Epidermal melanocyte (primary cell): Measurements from ENCODE around the gene MTTP.

Source experiments
- DNase-seq: peaks from one replicate; pipeline ENCODE4 v3.0.0; 2011; ENCODE audit warnings: low spot score; ENCODE audit not compliant: insufficient read length

Gene MTTP

DNA sequence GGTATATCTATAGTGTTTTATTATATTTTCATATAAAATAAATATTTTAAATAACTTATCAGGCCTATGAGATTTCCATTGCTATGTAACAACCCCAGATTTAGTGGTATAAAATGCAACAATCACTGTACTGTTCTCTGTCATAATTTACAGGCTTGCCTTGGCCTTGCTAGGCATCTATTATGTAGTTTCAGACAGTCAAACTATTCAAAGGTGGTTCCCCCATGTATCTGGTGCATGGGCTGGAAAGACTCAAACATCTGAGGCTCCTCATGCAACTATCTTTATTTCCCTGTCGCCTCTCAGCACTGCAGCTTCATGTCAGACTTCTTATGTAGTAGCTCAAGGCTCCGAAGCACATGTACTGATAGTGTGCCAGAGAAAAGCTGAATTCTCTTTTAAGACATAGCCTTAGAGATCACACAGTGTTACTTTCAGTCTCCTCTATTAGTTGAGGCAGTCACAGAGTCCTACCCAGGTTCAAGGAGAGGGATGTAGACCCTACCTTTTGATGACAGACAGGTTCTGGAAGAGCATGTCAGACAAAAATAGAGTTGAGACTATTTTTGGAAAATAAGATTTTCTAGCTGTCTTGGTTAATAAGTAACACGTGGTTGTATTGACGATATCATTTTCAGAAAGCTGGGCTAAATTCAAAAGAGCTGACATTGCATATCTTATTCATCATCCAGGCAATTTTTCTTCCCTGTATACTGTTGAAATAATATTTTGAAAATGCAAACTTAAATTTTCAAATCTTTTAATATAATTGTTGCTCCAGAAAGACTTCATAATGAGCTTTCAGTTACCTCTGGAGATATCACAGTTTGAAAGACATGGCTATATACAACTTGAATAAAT lies 19.4 kb downstream of the MTTP start:
- DNase-seq: no peak

DNA sequence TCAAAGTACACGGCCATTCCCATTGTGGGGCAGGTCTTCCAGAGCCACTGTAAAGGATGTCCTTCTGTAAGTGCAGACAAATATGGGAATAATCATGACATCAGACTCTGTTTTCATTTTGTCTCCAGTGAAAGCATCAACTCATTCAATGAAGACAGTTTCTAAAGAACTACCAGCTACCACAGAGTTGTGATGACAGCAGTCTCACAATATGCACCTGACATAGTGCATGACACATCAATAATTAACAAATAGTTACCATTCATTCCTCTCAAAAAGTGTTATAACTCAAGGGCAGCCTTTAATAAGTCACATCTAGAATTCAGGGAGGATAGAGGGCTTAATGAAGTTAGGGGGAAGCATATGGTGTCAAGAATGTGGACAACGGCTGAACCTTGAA lies 20.2 kb downstream of the MTTP start:
- no peak for DNase-seq

DNA sequence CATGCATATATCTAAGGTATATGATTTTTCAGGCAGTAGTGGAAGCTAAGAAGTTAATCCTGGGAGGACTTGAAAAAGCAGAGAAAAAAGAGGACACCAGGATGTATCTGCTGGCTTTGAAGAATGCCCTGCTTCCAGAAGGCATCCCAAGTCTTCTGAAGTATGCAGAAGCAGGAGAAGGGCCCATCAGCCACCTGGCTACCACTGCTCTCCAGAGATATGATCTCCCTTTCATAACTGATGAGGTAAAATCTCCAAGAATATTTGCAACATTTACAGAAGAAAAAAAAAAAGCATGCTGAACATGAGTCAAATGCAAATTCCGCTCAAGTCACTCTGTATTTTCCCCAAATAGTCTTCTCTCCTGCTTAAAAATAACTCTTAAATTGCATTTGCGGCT lies 32.1 kb downstream of the MTTP start:
- no peak for DNase-seq

DNA sequence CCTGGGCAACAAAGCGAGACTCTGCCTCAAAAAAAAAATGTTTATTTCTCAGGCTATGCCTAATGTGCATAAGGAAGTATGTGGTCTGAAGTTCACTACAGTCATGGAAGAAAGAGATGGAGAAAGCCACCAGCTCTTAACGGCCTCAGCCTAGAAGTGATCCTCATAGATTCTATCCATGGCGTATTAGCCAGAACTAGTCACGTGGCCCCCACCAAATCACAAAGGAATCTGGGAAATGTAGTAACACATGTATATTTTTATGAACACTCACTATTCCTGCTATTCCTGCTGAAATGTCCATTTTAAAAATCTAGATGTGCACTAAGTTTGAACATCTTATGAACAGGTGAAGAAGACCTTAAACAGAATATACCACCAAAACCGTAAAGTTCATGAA lies 33.8 kb downstream of the MTTP start:
- DNase-seq: no peak

DNA sequence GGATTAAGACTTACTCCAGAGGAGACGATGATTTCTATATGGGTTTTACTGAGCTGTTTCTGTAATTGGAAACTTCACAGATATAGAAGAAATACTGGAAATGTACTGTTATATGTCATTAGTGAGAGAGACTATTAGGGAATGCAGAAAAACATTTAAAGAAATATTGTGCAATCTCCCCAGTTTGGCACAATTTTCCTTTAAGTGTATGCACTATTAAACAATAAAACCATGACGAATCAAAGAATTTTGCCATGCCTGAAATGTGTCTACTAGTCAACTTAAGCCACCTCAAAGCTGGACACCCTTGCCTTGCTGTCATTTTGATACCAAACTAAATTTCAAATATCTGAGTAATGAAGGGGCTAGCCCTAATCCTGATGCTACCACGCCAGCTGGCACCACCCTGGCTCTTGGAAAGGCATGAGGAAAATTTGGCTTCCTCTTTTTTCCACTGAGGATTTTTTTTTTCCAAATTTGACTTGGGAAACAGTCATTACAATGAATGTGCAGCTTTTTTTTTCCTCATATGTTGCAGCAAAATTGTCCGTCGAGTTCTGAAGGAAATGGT lies 36.1 kb downstream of the MTTP start:
- no peak for DNase-seq

DNA sequence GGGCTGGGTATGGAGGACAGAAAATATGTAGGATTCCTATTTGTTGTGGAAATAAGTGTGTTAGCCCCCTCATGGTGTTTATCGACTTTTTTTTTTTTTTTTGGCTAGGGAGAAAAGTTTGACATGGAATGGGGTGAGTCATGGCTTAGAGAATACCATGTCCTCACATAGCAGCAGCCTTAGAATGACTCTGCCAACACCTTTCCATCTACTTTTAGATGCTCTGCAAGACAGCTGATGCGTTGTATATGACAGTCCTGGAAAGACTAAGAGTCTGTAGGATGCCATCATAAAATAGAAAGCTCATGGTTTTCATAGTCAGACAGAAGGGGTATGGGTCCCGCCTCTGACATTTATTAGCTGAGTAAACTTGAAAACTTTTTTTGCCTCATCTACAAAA lies 37.7 kb downstream of the MTTP start:
- no peak for DNase-seq

DNA sequence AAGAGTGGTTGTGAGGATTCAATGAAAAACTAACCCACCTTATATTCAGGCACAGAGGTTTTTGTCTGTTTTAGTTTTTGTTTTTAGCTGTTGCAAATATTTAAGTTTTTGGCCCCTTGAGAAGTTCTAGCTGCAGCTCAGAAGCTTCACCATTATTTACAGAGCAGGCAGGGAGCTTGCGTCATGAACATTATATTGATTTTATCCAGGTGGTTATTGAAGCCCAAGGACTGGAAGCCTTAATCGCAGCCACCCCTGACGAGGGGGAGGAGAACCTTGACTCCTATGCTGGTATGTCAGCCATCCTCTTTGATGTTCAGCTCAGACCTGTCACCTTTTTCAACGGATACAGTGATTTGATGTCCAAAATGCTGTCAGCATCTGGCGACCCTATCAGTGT lies 38.1 kb downstream of the MTTP start:
- no peak for DNase-seq

DNA sequence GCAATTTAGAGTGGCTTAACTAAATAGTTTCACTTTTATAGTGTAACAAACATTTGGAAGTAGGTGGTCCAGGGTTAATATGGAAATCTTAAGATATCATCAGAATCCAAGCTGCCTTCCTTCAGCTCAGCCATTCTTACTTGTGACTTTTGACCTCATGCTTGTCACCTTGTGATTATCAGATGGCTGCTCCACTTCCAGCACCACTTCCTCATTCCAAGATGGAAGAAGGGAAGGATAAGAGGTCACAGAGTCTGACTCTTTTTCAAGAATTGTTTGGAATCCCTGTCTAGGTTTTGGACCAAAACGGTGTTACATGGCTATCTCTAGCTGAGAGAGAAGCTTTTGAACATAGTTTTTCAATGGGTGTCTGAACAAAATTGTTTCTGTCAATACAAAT lies 39.9 kb downstream of the MTTP start:
- DNase-seq: no peak

DNA sequence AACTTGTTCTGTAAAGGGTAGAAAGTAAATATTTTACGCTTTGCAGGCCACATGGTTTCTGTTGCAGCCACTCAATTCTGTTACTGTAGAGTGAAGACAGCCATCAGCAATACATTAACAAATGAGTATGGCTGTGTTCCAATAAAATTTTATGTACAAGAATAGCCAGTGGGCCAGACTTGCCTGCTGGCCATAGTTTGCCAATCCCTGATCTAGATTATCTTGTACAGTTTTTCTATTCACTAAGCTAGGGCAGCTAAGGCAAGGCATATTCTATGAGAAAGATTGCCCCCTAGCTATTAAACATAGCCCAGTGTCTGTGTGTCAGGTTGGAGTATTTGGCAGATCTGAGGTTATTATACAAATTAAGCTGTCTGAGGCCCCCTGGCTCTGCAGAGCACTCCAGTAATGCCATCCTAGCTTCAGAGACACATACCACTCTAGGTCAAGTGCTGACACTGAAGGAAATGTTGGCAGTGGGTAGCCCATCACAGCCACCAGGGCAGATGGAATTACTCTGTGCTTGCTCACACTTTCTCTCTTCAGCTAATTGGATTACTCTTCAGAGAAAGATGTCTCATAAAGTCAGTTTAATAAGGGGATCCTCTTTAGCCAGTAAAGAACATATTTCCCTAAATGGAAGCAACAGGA lies 40.7 kb downstream of the MTTP start:
- no peak for DNase-seq

DNA sequence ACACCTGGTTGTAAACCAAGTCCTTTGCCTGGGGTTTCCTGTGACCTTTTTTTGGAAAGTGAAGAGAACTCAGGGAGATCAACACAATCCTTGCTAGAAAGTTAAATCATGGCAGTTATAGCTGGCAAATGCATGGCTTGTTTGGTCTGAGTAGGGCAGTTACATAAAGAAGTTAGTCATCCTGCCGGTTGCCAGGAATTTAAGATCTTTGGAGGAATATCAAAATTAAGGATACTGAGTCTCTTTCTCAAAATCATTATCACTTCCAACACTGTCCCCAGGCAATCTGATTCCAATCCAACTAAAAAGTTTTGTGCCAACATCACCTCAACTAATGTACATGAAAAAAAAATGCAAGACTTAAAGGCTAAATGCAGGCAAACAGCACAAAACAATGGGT lies 42.8 kb downstream of the MTTP start:
- no peak for DNase-seq

DNA sequence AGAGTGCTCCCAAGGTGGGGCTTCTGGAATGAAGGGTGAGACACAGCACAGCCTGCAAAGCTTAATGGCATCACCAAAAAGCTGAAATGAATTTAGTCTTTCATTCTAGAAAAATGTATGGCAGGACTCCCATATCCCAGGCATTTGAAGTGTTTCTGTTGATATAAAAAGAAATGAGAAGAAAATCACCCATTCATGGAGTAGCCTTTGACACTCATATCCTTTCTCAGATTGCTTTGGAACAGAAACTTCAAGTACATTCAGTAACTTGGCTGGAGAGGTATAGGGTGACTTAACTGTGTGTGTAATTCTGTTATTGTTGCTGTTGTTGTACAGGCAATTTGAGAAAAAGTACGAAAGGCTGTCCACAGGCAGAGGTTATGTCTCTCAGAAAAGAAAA lies 47.7 kb downstream of the MTTP start:
- DNase-seq: no peak

DNA sequence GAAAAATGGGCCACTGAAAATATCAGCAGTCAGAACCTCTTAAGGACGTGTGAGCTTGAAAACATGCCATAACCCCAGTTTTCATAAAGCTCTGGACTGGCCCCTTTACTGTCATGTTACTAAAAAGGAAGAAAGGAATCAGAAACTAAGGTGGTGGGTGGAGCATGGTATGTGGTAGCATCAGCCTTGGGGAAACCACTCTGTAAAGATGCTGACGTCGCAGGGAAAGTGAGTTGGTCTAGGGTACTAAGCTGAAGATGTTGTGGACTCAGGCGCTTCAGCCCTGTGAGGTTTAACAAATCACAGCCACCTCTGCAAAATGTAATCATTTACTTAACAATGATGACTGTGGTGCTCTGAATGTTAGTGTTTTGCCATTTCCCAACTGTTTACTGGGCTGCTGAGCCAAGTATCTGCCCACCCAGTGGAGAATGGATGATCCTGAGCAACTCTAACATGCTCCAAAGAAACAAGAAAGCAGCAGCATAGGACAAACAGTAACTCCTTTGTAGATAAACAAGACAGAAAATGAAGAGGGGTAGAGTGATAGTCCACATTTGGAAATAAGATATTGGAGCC lies 49.6 kb downstream of the MTTP start:
- DNase-seq: no peak

DNA sequence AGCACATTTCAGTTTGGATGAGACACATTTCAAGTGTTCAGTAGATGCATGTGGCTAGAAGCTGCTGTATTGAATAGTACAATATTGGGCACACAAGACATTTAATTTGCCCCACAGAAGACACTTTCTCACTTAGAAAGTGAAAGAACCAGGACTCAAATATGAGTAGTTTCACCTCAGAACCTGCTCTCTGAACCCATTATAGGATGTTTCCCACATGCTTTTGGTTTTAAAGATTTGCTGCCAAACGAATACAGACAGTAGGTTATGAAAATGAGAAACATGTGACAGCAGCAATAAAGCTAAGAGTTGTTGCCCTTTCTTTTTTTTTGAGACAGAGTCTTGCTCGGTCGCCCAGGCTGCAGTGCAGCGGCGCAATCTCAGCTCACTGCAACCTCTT lies 50.7 kb downstream of the MTTP start:
- no peak for DNase-seq

DNA sequence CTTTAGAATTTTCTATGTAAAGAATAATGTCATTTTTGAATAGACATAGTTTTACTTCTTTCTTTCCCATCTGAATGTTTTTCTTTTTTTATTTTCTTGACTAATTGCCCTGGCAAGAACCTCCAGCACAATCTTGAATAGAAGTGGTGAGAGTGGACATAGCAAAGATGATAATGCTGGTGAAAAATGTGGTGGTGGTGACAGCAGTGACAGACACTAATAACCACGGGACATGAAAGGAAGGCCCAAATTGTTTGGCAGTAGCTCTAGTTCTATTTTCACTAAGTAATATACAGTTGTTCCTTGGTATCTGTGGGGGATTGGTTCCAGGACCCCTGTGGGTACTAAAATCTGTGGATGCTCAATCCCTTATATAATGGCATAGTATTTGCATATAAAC lies 53.4 kb downstream of the MTTP start:
- DNase-seq: no peak

DNA sequence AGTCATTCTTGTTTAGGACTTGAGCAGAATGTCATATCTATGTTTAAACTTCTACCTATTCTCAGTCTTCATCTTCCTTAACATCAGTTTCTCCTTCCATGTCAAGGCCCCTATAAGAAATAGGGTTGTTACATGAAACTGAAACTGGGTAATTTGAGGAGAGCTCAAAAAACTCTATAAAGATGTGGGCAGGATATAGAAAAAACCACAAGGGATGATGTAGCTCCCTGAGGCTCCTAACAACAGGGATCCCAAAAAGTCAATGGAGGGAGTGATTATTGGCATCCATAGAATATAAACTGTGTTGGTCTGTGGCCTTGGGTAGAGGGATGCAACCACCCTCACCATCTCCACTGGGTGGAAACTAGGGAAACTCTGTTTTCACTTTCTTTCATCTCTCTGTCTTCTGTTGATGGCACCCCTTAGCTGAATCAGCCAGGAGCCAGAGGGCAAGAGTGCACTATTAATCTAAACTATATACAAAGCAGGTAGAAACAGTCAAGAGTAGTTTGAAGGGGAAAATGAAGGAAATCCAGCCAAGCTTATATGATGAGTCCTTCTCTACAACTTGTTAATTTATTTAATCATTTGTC lies 55.4 kb downstream of the MTTP start:
- DNase-seq: no peak

DNA sequence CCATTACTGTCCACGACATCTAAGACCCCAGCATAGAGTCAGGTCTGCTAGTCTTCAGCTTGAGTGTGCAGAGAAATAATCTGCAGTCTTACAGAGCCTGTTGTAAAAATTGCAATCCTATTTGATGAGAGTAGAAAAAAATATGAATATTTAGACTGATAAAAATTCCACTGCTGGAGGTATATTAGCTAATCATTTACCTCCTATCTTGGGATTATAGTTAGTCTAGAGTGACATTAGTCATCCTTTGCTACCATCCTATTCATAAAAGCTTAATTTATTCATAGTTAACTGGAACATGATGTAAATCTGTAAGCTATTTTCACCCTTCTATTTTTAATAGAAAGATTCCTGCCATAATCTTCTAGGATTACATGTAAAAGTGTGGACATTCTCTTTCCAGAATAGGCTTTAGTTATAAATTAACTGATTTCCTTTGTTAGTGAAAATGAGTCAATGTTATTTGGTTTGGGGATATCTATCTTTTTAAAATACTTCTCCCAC lies 56.3 kb downstream of the MTTP start:
- DNase-seq: no peak

DNA sequence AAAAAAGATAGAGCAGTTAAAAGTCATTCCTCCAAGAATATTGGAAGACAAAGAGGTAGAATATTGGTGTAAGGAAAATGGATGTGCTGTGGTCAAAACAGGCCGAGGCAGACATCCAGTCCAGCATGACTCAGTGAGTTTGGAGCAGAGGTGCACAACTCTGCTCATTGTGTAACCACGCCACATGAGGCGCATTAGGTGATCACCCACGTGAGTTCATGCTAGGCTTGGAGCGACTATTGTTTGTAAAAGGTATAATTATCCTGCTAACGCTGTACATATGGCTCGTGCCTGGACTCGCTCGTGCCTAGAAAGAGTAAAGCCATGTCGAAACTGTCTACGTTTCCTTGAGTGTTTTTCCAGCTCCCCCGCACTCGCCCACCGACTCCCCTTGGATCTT lies 59.1 kb downstream of the MTTP start:
- DNase-seq: no peak

DNA sequence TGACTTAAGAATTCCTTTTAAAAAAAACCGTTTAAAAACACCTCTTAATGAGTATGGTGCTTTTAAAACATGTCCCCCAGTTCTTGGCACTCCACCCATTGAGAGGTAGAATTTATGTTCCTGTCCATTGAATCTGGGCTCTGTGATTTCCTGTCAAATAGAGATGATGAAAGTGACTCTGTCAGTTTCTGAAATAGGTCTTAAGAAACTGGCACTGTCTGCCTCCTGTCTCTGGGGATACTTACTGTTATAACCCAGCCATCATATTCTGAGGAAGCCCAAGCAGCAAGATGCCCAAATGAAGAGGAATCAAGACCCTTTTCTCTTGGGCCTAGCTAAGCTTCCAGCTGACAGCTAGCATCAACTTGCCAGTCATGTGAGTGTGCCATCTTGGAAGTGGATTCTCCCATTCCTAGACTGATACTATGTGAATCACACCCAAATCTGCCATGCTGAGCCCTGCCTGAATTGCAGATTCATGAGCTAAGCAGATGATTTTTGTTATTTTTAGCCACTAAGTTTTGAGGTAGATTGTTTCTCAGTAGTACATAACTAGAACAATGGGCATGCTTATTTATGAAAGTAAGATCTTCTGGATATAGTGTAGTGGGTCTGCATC lies 60.2 kb downstream of the MTTP start:
- DNase-seq: no peak

DNA sequence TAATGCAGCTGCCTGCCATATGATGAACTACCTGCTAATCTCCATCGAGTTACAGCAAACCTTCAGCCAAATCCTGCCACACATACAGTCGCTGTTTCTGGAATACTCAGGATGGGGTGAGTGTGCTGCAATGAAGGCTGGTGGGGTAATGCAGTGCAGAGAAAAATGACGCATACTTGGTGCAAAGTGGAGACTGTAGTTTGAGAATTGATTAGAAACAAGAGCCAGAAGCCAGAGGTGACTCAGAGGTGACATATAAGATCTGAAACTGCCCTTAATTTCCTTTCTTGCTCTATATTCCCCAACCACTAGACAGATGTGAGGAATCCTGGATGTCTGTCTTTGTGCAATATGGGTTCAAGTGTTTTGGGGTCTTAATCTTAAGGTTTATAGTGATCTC lies 61.0 kb downstream of the MTTP start:
- DNase-seq: no peak

DNA sequence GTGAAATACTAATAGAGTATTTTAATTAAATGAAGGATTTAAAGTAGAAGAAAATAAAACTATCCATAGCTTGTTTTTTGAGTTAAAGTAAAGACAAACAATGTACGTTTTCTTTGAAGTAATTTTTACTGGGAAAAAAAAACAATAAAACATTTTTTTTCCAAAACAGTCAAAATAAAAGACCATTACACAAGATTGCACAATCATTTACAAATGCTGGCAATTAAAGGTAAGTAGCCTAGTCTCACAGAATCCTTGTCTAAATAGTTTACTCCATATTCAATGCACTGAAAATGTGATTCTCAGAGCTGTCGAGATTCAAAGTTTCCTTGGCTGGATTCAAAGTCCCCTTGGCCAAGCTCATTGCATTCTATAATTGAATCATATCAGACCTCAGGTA lies 61.8 kb downstream of the MTTP start:
- no peak for DNase-seq

DNA sequence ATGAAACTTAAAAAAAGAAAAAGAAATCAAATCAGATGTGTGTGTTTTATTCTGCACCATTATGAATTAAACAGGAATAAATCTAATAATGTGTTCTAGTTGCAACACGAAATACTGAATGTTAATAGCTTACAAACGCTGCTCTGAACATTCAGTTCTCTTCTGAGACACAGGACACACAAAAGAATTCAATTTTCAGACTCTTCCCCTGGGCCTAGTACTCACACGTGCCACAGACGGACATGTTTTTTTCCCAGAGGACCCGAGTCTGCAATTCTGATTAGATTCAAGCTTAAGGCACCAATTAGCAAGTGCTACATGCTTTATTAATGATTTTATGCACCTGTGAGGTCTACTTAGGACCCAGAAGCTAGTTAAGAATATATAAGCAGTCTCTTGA lies 62.5 kb downstream of the MTTP start:
- no peak for DNase-seq
